GM19238 (cell line): ENCODE results near the gene SPRR2A.
"Not testable (repeated sequence)": the region's sequence is repeated elsewhere in the genome, so short reads cannot be mapped to it uniquely, and the experiment has no call there.

ENCODE experiments used
- DNase-seq: peaks from one replicate; pipeline ENCODE4 v3.0.0; 2011; ENCODE audit warnings: low spot score; ENCODE audit not compliant: insufficient read length

Gene SPRR2A

DNA sequence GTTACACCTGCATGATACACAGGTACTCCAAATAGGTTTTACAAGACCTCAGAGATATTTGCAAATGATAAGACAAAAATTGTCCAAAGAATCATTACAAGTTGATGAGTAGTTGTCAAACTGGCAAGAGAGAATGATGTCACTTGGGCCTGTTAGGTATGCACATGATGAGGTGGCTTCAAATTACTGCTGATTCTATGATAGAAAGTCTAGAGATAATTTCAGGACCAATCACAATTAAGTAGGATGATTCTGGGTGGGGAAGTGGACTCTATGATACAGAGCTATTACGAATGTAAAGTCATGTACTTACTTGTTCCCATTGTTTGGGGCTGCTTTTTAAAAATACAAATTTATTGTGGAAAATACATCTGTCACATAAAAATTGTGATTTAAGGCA, 31.5 kb downstream of the SPRR2A start:
- DNase-seq, result no peak

- no peak for DNase-seq
These were observed 32.9 kb downstream of the SPRR2A start for GRCh38 chr1:153024413-153024812.

GRCh38 chr1:153023109-153023508, 34.2 kb downstream of the SPRR2A start:
- no peak for DNase-seq

GRCh38 chr1:153022340-153022739, 35.0 kb downstream of the SPRR2A start:
- DNase-seq, result not testable (repeated sequence)

DNA sequence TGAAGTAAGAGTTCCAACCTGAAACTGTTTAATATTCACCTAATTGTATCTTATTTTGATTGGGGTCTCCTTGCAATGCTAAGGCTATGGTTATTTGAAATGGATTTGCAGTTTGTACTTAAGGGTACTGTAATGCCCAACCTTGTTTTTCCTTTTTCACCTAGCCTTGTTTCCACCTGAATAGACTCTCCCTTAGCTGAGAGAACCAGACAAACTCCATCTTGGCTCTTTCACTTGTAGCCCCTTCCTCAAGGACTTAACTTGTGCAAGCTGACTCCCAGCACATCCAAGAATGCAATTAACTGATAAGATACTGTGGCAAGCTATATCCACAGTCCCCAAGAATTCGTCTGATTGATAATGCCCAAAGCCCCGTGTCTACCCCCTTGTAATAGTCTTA, 35.5 kb downstream of the SPRR2A start:
- not testable (repeated sequence) for DNase-seq

DNA sequence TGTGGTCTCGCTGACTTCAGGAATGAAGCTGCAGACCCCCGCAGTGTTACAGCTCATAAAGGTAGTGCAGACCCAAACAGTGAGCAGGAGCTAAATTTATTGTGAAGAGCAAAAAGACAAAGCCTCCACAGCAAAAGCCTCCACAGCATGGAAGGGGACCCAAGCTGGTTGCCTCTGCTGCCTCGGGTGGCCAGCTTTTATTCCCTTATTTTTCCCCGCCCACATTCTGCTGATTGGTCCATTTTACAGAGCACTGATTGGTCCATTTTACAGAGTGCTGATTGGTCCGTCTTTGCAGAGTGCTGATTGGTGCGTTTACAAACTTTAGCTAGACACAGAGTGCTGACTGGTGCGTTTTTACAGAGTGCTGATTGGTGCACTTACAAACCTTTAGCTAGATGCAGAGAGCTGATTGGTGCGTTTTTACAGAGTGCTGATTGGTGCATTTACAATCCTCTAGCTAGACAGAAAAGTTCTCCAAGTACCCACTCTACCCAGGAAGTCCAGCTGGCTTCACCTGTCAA, 46.0 kb downstream of the SPRR2A start:
- DNase-seq, result not testable (repeated sequence)
